Stimulated activated CD4-positive, alpha-beta T cell treated with anti-CD3 and anti-CD28 coated beads, Interleukin-2, amount 100 ng/mL, for 48 hours (primary cell): ENCODE results near the gene CHST11.

Experiments used
- DNase-seq, 2 donors: peaks; one replicate each; pipeline ENCODE4 v3.0.0-alpha.2; 2020

Gene CHST11

DNA sequence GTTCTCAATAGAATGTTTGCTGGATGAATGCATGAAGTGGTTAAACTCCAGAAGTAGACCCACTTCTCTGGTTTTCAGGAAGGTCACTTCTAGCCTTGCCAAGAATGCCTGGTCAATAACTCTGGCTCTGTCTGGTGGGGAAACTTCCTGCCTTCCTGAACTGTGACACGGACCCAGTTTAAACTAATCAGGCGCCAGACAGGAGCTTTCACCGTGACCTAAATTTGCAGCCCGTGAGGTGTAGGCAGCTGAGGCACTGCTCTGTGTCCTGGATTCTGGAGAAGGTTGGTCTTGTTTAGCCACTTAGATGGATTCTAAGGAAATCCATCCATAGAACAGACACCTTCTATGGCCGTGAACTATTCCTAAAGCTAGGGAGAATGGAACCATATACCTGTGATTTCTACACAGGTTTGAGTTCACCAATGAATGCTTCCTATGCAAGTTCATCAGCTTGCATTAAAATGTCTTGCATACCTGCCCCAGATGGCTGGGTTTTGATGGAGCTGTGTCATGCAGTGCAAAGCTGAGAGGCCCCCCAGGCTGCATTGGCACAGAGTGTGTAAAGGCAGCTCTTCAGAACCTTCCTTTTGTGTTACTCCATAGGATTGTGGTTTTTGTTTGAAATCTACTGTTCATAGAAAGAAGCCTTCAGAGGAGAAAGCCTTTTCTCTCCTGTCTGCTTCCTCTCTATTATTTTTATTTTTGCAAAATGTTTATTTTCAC is 4.4 kb downstream of the CHST11 start:
- DNase-seq = no peak

GRCh38 chr12:104462325-104462724 is 5.6 kb downstream of the CHST11 start:
- no peak for DNase-seq

DNA sequence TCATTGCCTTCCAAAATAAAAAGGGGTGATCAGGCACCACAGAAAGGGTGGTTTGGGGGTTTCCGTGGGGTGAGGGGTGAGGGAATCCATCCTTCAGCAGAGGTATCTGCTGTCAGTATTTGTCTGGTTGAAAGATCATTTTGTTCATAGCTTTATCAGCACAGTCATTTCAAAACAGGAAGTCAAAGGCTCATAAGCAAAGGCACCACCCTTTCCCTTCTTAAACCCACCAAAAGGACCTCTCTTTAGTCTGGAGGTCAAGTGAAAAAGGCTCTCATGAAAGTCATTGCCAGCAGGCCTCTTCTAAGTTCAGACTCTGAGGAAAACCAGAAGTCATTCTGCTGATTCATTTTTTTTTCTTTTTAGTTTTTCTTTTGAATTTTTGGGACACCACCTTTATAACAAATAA is 6.2 kb downstream of the CHST11 start:
- DNase-seq = no peak

DNA sequence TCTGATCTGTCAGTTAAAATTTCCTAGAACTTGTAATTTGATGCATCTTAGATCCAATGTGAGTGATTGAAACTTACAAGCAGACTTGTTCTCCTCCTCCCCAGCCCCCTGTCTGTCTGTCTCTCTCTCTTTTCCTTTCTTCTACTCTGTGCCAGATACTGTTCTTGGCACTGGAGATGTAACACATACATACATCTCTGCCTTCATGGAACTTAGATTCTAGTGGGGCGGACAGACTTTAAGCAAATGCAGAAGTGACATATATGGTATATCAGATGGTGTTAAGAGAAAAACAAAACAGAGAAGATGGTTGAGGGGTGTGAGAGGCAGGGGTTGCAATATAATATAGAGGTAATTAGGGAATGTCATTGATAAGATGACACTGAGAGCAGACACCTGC is 6.6 kb downstream of the CHST11 start:
- DNase-seq = no peak

DNA sequence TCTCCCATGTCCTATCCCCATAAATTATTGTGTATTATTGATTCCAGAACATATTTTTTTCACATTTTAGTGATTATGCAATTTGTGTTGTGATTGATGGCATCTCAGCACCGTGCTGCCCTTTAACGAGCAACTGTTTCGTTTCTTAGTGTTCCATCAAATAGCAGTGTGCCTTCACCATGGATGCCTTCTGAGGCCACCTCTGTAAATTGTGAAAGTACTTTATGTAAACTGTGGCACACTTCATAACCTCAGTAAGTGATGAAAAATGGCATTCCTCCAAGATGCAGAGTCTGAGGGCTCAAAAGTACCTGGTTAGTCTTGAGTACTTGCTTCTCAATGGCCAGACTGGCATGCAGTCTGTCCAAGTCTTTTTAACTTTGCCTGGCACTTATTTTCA is 8.2 kb downstream of the CHST11 start:
- DNase-seq = no peak

- no peak for DNase-seq
Measured at GRCh38 chr12:104466709-104467345, 10.1 kb downstream of the CHST11 start.

DNA sequence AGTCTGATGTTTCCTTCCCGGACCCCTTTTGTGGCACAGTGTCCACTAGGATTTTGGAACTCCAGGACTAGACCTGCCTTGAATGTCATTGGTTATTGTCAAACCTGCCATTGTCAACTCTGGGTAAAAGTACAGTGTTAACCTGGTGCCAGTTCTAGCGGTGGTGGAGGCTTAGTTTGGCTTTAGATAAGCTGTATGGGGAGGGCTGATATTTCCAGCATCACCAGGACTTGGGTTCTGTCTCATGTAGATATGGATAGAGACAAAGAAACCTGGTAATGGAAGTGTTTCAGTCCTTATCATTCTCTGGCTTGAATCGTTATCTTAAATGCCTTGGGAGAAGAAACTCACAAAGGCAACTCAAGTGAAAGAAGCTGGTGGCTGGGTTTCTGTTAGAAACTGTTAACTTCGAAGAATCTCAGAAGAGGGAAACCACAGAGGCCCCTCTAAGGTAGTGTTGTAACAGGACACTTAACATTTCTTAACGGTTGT is 10.6 kb downstream of the CHST11 start:
- DNase-seq = no peak

- DNase-seq = no peak
Measured at GRCh38 chr12:104468371-104468770, 11.6 kb downstream of the CHST11 start.

DNA sequence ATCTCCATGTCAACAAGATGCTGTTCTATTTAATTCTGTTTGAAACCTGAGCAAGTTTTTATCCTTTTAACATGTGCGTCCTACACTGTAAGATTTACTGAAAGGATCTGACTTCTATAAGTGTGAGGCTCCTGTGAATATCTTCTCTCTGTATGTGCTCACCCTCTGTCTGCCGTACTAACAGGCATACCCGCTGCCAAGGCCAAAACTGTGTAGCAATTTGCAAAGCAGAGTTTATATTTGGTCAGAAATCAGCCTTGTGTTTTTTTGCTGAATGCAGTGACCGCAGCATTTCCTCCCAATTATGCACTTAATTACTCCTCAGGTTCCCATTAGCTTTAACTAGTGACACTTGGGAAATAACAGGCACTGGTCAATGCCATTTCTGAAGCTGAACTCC is 12.3 kb downstream of the CHST11 start:
- DNase-seq = no peak

- DNase-seq = no peak
Measured at GRCh38 chr12:104469523-104469922, 12.8 kb downstream of the CHST11 start.

GRCh38 chr12:104470521-104470920 is 13.8 kb downstream of the CHST11 start:
- no peak for DNase-seq

DNA sequence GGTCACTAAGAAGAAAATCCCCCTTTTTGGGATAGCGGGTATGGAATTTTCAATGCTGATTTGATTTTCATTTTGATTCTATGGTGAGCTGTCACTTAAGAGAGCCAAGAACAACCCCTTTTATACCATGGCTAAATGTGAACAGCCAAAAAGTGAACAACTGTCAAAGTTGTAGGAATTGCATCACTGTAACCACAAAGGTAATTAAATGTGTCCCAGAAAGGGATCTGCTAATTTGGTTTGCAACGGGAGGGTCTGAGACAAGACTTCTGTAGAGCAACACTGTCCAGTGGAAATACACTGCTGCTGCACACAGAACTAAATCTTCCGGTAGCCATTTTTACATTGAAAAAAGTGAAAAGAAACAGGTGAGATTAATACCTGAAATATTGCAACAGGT is 14.6 kb downstream of the CHST11 start:
- DNase-seq = no peak

DNA sequence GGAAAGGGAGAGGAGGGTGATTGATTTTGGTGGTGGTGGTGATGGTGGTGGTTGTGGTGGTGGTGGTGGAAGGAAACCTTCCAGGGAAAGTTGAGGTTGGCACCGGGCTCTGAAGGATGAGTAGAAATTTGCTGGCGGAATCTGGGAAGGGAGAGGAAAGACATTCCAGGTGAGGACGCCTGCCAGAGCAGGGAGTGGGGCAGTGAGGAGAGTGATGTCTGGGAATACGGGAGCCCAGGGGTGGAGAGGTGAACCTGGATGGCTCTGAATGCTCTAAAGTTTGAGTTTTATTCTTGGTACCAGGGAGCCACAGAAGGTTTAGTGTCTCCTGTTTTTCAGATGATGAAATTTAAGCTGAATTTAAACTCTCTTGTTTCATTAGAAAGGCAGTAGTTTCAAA is 16.0 kb downstream of the CHST11 start:
- DNase-seq = no peak

GRCh38 chr12:104473374-104473983 is 16.7 kb downstream of the CHST11 start:
- DNase-seq = no peak

- DNase-seq = no peak
Measured at GRCh38 chr12:104475271-104475670, 18.5 kb downstream of the CHST11 start.

DNA sequence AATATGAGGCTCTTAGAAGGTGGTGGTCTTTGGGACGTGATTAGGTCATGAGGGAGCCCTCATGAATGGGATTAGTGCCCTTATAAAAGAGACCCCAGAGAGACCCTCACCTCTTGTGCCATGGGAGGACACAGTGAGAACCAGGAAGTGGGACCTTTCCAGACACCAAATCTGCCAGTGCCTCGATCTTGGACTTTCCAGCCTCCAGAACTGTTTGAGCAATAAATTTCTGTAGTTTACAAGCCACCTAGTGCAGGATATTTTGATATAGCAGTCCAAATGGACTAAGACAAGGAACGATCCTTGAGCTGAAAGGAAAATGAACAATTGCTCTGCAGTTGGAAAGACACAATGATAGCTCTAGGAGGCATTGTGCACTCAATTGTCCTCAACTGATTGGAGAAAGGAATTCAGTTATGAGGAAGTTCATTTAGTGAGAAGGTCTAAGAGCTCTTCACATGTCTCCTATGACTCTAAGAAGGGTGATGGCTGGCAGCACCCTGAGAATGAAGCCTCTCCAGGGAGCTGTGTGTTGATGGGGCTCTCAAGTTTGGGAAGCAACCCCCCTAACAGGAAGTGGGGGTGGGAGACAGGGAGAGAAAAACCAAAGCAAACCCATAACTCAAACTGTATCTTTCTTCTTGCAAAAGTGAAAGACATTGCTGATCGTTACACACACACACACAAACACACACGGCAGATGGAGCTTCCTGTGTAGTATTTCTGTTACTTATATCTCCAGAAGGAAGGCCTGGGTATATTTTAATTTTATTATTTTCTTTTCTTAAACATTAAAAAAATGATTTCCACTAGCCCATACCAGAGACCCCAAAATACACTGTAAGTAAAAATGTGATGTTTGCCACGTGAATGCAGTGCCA is 21.0 kb downstream of the CHST11 start:
- DNase-seq = no peak

DNA sequence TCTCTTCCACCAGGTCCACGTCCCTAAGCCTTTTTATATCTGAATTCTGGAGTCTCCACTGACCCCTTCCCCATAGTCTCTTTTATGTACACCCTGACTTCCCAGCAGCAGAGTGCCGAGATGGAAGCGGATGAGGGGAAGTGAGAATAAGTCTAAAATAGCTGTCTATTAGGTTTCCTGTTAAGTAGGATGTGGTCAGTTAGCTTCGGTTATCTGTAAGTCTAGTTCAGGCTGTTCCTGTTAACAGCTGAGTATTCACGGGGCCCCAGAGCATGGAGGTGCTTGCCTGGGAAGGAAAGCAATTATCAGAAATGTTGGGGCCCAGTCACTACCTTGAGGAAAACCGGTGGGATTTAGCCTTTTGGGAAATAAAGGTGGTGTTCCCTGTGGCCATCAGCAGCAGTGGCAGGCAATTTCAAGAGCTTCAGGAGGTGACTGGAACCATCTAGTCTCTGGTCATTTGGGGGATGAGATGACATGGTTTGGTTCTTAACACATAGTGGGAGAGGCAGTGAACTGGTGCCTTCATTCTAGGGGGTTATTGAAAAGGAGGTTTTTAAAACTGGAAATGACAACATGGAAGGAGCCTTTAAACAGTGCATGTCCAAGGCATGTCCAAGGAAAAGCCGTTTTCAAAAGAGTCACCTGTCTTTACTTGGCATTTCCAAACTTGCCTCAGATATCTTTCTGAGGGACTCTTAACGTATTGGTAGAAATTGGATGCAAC is 21.8 kb downstream of the CHST11 start:
- DNase-seq = no peak

GRCh38 chr12:104479123-104479662 is 22.4 kb downstream of the CHST11 start:
- no peak for DNase-seq

GRCh38 chr12:104480012-104480411 is 23.3 kb downstream of the CHST11 start:
- no peak for DNase-seq

DNA sequence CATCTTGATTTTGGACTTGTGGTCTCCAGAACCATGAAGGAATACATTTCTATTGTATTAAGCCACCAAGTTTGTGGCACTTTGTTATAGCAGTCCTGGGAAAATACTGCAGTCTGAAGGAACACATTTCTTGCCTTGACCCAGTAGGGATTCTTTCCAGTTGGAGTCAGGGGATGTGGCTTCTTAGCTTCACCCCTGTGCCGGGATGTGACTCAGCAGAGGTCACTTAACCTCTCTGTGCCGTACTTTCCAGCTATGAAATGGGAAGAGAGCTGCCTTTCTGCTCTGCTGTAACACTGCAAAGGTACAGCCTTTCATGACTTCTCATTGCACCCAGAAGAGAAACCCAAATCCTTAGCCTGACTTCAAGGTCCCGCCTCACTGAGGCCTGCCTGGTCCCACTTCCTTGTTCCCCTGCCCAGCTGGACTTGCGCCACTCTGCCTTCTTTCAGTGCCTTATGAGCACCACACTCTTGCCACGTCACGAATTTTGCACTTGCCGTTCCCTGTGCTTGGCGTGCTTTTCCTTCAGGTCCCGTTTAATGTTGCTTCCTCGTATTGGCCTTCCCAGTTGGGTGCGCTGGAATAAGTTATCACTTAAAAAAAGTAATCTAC is 24.2 kb downstream of the CHST11 start:
- DNase-seq = no peak

DNA sequence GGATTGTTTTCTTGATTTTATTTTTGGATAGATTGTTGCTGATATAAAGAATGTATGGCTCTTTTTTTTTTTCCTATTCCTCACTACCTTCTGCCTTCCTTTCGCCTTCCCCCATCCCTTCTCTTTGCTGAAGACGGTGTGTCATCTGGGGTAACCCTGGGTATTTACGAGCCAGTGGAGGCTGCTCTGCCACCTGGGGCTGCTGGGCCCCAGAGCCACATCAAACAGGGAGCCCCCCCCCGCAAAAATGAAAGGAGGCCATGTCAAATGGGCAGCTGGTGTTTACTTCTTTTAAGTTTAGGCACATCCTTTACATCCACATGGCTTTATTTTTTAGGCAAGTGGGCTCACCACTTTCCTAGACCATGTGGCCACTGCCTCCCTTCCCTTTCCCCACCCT is 25.4 kb downstream of the CHST11 start:
- no peak for DNase-seq

- no peak for DNase-seq
Measured at GRCh38 chr12:104482748-104483147, 26.0 kb downstream of the CHST11 start.
